K562 (cell line): Measurements from ENCODE around the gene MYH7. TPM values are rescaled to one million over a fixed set of nuclear protein-coding genes. Genes with fewer than 3 reads are reported as not detected.
A peak's percentile ranks its signal among the peaks of the same experiment; 100 is the strongest.

ENCODE experiments used
- ATAC-seq: fragments of 200-7000 bp; cut with Tn5 transposase; 3 replicates; pipeline ENCODE4 v1.9.1; 2020; ENCODE audit warnings: moderate library complexity
- BruUV-seq: library from RNA; stranded (reverse); fragments of 400-500 nt; replicated peaks from 2 replicates; lab custom pipeline; 2021; lab: Mats Ljungman, UMichigan
- CTCF ChIA-PET: fragments of 300-600 bp; formaldehyde crosslinking; extraction: SDS; loops from one replicate; lab custom pipeline; 2021; ENCODE audit warnings: low intra/inter-chr PET ratio; lab: Yijun Ruan, JAX
- POLR2A ChIA-PET: fragments of 300-600, 350-650 bp; sonication (Branson Sonifier 250); formaldehyde crosslinking; extraction: SDS; loops from one replicate; lab custom pipeline; 2021; ENCODE audit warnings: antibody characterized with exemption, inconsistent platforms; lab: Yijun Ruan, JAX
- DNase-seq, 4 experiments: peaks; one replicate each; pipeline versions ENCODE4 v3.0.0 to v3.0.0-alpha.2; 2011 to 2018; ENCODE audit warnings: low spot score in 3 of 4, mixed read lengths in 3 of 4; ENCODE audit errors: extremely low read depth in 1 of 4
- FAIRE-seq: peaks from 2 replicates; lab custom pipeline; 2011; peaks lifted over from hg19 to GRCh38; lab: Jason Lieb, UNC
- H2AFZ ChIP-seq: 2 replicates; pipeline ENCODE4 v1.6.0; 2011; ENCODE audit warnings: low read depth, low read length, control low read depth, inconsistent platforms
- H3K27ac ChIP-seq: fragments of 200-600 bp; 3 replicates; pipeline ENCODE4 v1.8.0; 2011; ENCODE audit warnings: low read depth, mild to moderate bottlenecking, control low read depth, inconsistent platforms, low read length, moderate library complexity, mixed read lengths; ENCODE audit errors: extremely low read depth
- H3K27me3 ChIP-seq, 2 experiments: fragments of 300-600 bp in 1 of 2; 2 replicates in 1 of 2; 3 replicates in 1 of 2; pipeline versions ENCODE4 v1.6.0 to v1.8.0; 2011; ENCODE audit warnings: inconsistent platforms in 2 of 2, low read length in 2 of 2, mild to moderate bottlenecking in 1 of 2, mixed read lengths in 1 of 2, moderate library complexity in 1 of 2; ENCODE audit not compliant: control insufficient read depth in 2 of 2, insufficient read depth in 2 of 2
- H3K36me3 ChIP-seq: fragments of 300-600 bp; 3 replicates; pipeline ENCODE4 v1.8.0; 2011; ENCODE audit warnings: mild to moderate bottlenecking, low read length, inconsistent platforms; ENCODE audit not compliant: control insufficient read depth, insufficient read depth
- H3K4me1 ChIP-seq, 2 experiments: fragments of 200-600 bp in 1 of 2; replicated peaks in 1 of 2; 2 replicates in 1 of 2; 3 replicates in 1 of 2; pipeline versions ENCODE4 v1.5.1 to v1.8.0; 2011; ENCODE audit warnings: inconsistent platforms in 2 of 2, low read length in 2 of 2, mild to moderate bottlenecking in 1 of 2, mixed read lengths in 1 of 2, moderate library complexity in 1 of 2; ENCODE audit not compliant: control insufficient read depth in 2 of 2, insufficient read depth in 2 of 2
- H3K4me2 ChIP-seq: 2 replicates; pipeline ENCODE4 v1.6.1; 2011; ENCODE audit warnings: low read length, control low read depth, inconsistent platforms, mixed read lengths; ENCODE audit not compliant: insufficient read depth
- H3K4me3 ChIP-seq: fragments of 200-600 bp; sonication (generic), shearing (Covaris generic); 2 replicates; pipeline ENCODE4 v1.5.1; 2016; ENCODE audit warnings: control low read depth, inconsistent platforms
- H3K79me2 ChIP-seq: fragments of 200-600 bp; 3 replicates; pipeline ENCODE4 v1.8.0; 2011; ENCODE audit warnings: low read length, inconsistent platforms; ENCODE audit not compliant: control insufficient read depth, insufficient read depth
- H3K9ac ChIP-seq, 2 experiments: 2 replicates each; pipeline versions ENCODE4 v1.6.0 to v1.6.1; 2011; ENCODE audit warnings: low read depth in 2 of 2, low read length in 2 of 2, control low read depth in 1 of 2, inconsistent platforms in 1 of 2, mild to moderate bottlenecking in 1 of 2, mixed read lengths in 1 of 2; ENCODE audit not compliant: insufficient read depth in 1 of 2
- H3K9me1 ChIP-seq: one replicate; pipeline ENCODE4 v1.6.0; 2011; ENCODE audit warnings: inconsistent platforms, mild to moderate bottlenecking, low read length, moderate library complexity; ENCODE audit not compliant: control insufficient read depth, insufficient read depth
- H3K9me3 ChIP-seq: replicated peaks from 2 replicates; pipeline ENCODE4 v1.5.1; 2011; ENCODE audit warnings: low read depth, low read length, inconsistent platforms; ENCODE audit not compliant: control insufficient read depth, insufficient read depth
- H4K20me1 ChIP-seq: replicated peaks from 2 replicates; pipeline ENCODE4 v1.6.1; 2011; ENCODE audit warnings: low read length, inconsistent platforms, mixed read lengths; ENCODE audit not compliant: control insufficient read depth, insufficient read depth
- RBM25 ChIP-seq: fragments of 200-400 bp; formaldehyde crosslinking; IDR thresholded peaks from 2 replicates; pipeline ENCODE4 v1.6.1; 2018; ENCODE audit warnings: low read length, low read depth, moderate library complexity; ENCODE audit not compliant: severe bottlenecking
- ZNF146 ChIP-seq: IDR thresholded peaks from one replicate; pipeline ENCODE4 v1.6.1; 2018; ENCODE audit warnings: missing compliant biosample characterization; ENCODE audit not compliant: unreplicated experiment
- WGBS: fragments of 100-300 bp; shearing (Covaris generic); methylation state at CpG from one replicate; pipeline ENCODE4 v1.1.6; 2016; ENCODE audit warnings: low coverage, mixed read lengths; ENCODE audit not compliant: insufficient coverage; ENCODE audit errors: missing lambda C conversion rate; 5-methylcytosine and 5-hydroxymethylcytosine counted together
- in situ Hi-C: fragments of 300-500 bp; cut with MboI; formaldehyde crosslinking; loops from 4 replicates; pipeline ENCODE4 v1.15.0; 2018; ENCODE audit warnings: inconsistent platforms, mixed read lengths
- intact Hi-C: fragments of 100-400 bp; cut with micrococcal nuclease; formaldehyde crosslinking; loops from 2 replicates; pipeline ENCODE4 v1.14.2; 2022
- polyA plus RNA-seq, 8 experiments: library from polyadenylated mRNA; depleted of rRNA in 4 of 8; stranded (reverse) in 5 of 8; unstranded in 3 of 8; fragments of >200 nt; fragmentation: Nextera tagmentation in 2 of 8; fragmentation: Illumina TruSeq in 1 of 8; extraction: Ambion mirVana in 2 of 8; extraction: Trizol in 1 of 8; gene quantifications; 2 replicates each; pipeline versions ENCODE4 v1.2.1 to v1.2.3, GENCODE V29; 2011 to 2014; ENCODE audit warnings: inconsistent platforms in 1 of 8, missing spikeins in 1 of 8
- total RNA-seq, 7 experiments: library from RNA; depleted of rRNA in 6 of 7; stranded (reverse); fragments of >200 nt in 6 of 7; fragmentation: Illumina TruSeq in 2 of 7; extraction: Trizol in 2 of 7; gene quantifications; 2 replicates each; pipeline versions ENCODE4 v1.2.1 to v1.2.3, GENCODE V29; 2011 to 2021; ENCODE audit warnings: low replicate concordance in 1 of 7
- TF ChIP-seq, protein P1 (sequence below): fragments of 450-650 bp; formaldehyde crosslinking; IDR thresholded peaks from 2 replicates; pipeline ENCODE4 v1.4.0; 2020; ENCODE audit warnings: mild to moderate bottlenecking, moderate library complexity

Gene MYH7
- total and polyA plus RNA-seq, 9 of the 15 experiments (the other 6 are each of a cell fraction or from before 2014, with no cell fraction given) = not detected

GRCh38 chr14:23452237-23452636 lies 16.8 kb upstream of the MYH7 start:
- H3K27me3 ChIP-seq = no peaks in the 10 kb centered on the region
- intact Hi-C loops = loop anchor here (10.0 kb wide), 1 partner anchor 127 kb away; the partner anchor contains the start of gene PABPN1
- 86% methylated on average over 2 of the region's 2 CpGs for WGBS
- no peak for DNase-seq
- TF ChIP-seq, protein P1, sequence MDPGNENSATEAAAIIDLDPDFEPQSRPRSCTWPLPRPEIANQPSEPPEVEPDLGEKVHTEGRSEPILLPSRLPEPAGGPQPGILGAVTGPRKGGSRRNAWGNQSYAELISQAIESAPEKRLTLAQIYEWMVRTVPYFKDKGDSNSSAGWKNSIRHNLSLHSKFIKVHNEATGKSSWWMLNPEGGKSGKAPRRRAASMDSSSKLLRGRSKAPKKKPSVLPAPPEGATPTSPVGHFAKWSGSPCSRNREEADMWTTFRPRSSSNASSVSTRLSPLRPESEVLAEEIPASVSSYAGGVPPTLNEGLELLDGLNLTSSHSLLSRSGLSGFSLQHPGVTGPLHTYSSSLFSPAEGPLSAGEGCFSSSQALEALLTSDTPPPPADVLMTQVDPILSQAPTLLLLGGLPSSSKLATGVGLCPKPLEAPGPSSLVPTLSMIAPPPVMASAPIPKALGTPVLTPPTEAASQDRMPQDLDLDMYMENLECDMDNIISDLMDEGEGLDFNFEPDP (CRISPR knock-in tag) = no peak
- peak; percentile 31 for TF ChIP-seq RBM25
- TF ChIP-seq ZNF146 (CRISPR knock-in tag) = peak; percentile 54
- TF ChIP-seq, all 486 proteins: peak for 2
- in situ Hi-C loops = no loop called here
- ATAC-seq = no peak
- Histone ChIP-seq H3K79me2 (no peaks in the 10 kb centered on the region), H3K9me3 (peaks cover 2% of the 10 kb centered on the region; the same call in 1 of the 2 replicates), H3K4me1 (peaks cover 3 to 10% of the 10 kb centered on the region in 2 experiments; a peak in 2 of 5 replicates), H3K36me3 (no peaks in the 10 kb centered on the region), H2AFZ (no peak overlapping the region), H3K9me1 (no peaks in the 10 kb centered on the region), H3K9ac (no peak overlapping the region), H4K20me1 (no peaks in the 10 kb centered on the region), H3K4me3 (no peak overlapping the region), H3K27ac (no peak overlapping the region), H3K4me2 (no peak overlapping the region)
- no TSS peak for BruUV-seq
- POLR2A ChIA-PET = interaction anchor here (0.6 kb wide), 1 partner anchor 130 kb away, joined by 4 read pairs; no protein-coding TSS in a partner anchor
- no peak for FAIRE-seq
- CTCF ChIA-PET = no interaction called here
